GM19351 (cell line): Measurements from ENCODE around the gene TSPAN9.

Experiments used
- ATAC-seq: cut with Tn5 transposase; IDR thresholded peaks from one replicate; pipeline ENCODE4 v1.9.1; 2021; ENCODE audit warnings: mild to moderate bottlenecking, moderate library complexity; ENCODE audit not compliant: unreplicated experiment

Gene TSPAN9

GRCh38 chr12:3120701-3121100, 43.5 kb downstream of the TSPAN9 start:
- ATAC-seq: no peak

GRCh38 chr12:3122841-3123678, 45.9 kb downstream of the TSPAN9 start:
- no peak for ATAC-seq

- ATAC-seq: no peak
Measured at GRCh38 chr12:3123729-3124128, 46.5 kb downstream of the TSPAN9 start.

GRCh38 chr12:3124917-3125316, 47.7 kb downstream of the TSPAN9 start:
- no peak for ATAC-seq

GRCh38 chr12:3125674-3126073, 48.5 kb downstream of the TSPAN9 start:
- no peak for ATAC-seq

GRCh38 chr12:3127832-3128231, 50.7 kb downstream of the TSPAN9 start:
- ATAC-seq: no peak

GRCh38 chr12:3128498-3129293, 51.5 kb downstream of the TSPAN9 start:
- no peak for ATAC-seq

- no peak for ATAC-seq
Measured at GRCh38 chr12:3129301-3130056, 52.3 kb downstream of the TSPAN9 start.

- ATAC-seq: no peak
Measured at GRCh38 chr12:3130057-3130830, 53.1 kb downstream of the TSPAN9 start.

GRCh38 chr12:3131129-3131528, 54.0 kb downstream of the TSPAN9 start:
- no peak for ATAC-seq

- no peak for ATAC-seq
Measured at GRCh38 chr12:3132636-3133404, 55.6 kb downstream of the TSPAN9 start.

- no peak for ATAC-seq
Measured at GRCh38 chr12:3133405-3133783, 56.2 kb downstream of the TSPAN9 start.

- no peak for ATAC-seq
Measured at GRCh38 chr12:3134126-3134525, 56.9 kb downstream of the TSPAN9 start.

- ATAC-seq: no peak
Measured at GRCh38 chr12:3134526-3135135, 57.5 kb downstream of the TSPAN9 start.

- no peak for ATAC-seq
Measured at GRCh38 chr12:3135522-3136461, 58.6 kb downstream of the TSPAN9 start.

- no peak for ATAC-seq
Measured at GRCh38 chr12:3136641-3137267, 59.6 kb downstream of the TSPAN9 start.

GRCh38 chr12:3137268-3137781, 60.1 kb downstream of the TSPAN9 start:
- ATAC-seq: no peak
